SK-N-DZ (cell line): ENCODE results near the gene GJC3.

Source experiments
- small RNA-seq, 2 experiments: library from RNA; depleted of rRNA; stranded (forward); fragments of <200 nt; gene quantifications; one replicate each; pipeline ENCODE3, GENCODE V24; 2014

Gene GJC3

Small RNAs within 50 kb of the gene (small RNA-seq; reads per million reads assigned to genes)
- 0 reads per million in 2 experiments for gene RF00019
- gene RF00561 = 0 reads per million in 2 experiments
